Measurements from ENCODE around the gene CHST9. TPM values are rescaled to one million over a fixed set of nuclear protein-coding genes. Genes with fewer than 3 reads are reported as not detected.

The CHST9 gene
- total RNA-seq, 2 donors from 2014 or later: 10.3 to 19.3 TPM

- Histone ChIP-seq H3K4me1 (replicated peaks) (no peaks in the 10 kb centered on the region), H3K4me3 (no peak overlapping the region), H3K36me3 (no peaks in the 10 kb centered on the region), H3K9me3 (no peaks in the 10 kb centered on the region), H3K27me3 (replicated peaks; ENCODE audit: insufficient read depth) (no peaks in the 10 kb centered on the region), H3K27ac (no peak overlapping the region)
- intact Hi-C loops (cut with DNase I): no loop called here
- no peak for DNase-seq (ENCODE audit: low spot score)
- 87% methylated on average over 7 of the region's 7 CpGs for WGBS
- TF ChIP-seq CTCF (IDR thresholded peaks at IDR 0.05): no peak
- no peak for TF ChIP-seq POLR2AphosphoS5 (IDR thresholded peaks at IDR 0.05)
- TF ChIP-seq POLR2A (IDR thresholded peaks at IDR 0.05): no peak
Measured at GRCh38 chr18:26864658-26865057, 320.4 kb downstream of the CHST9 start.

- no peaks in the 10 kb centered on the region for H3K9me3 ChIP-seq
- DNase-seq (ENCODE audit: low spot score): no peak
- no peak overlapping the region for H3K4me3 ChIP-seq
- 59% methylated on average over 9 of the region's 9 CpGs for WGBS
- intact Hi-C loops (cut with DNase I): no loop called here
- no peak overlapping the region for H3K27ac ChIP-seq
- H3K27me3 ChIP-seq (replicated peaks; ENCODE audit: insufficient read depth): no peaks in the 10 kb centered on the region
- no peak for TF ChIP-seq CTCF (IDR thresholded peaks at IDR 0.05)
- TF ChIP-seq POLR2A (IDR thresholded peaks at IDR 0.05): no peak
- TF ChIP-seq POLR2AphosphoS5 (IDR thresholded peaks at IDR 0.05): no peak
- H3K36me3 ChIP-seq: no peaks in the 10 kb centered on the region
- no peaks in the 10 kb centered on the region for H3K4me1 ChIP-seq (replicated peaks)
Measured at GRCh38 chr18:26863921-26864497, 321.1 kb downstream of the CHST9 start.

GRCh38 chr18:26863122-26863879, 321.8 kb downstream of the CHST9 start:
- H3K36me3 ChIP-seq: no peaks in the 10 kb centered on the region
- 8% methylated on average over 23 of the region's 40 CpGs for WGBS
- H3K27ac ChIP-seq: peak overlapping the region in 1 of 2 donors; percentile 49
- H3K4me1 ChIP-seq (replicated peaks): no peaks in the 10 kb centered on the region
- H3K27me3 ChIP-seq (replicated peaks; ENCODE audit: insufficient read depth): no peaks in the 10 kb centered on the region
- intact Hi-C loops (cut with DNase I): no loop called here
- H3K4me3 ChIP-seq: peak overlapping the region; percentile 28 to 29
- peak; percentile 81 for DNase-seq (ENCODE audit: low spot score)
- no peaks in the 10 kb centered on the region for H3K9me3 ChIP-seq
- TF ChIP-seq POLR2AphosphoS5 (IDR thresholded peaks at IDR 0.05) (peak; percentile 27), CTCF (IDR thresholded peaks at IDR 0.05) (no peak)

GRCh38 chr18:26862084-26862483, 323.0 kb downstream of the CHST9 start:
- Histone ChIP-seq H3K36me3 (no peaks in the 10 kb centered on the region), H3K4me1 (replicated peaks) (no peaks in the 10 kb centered on the region), H3K27ac (no peak overlapping the region), H3K27me3 (replicated peaks; ENCODE audit: insufficient read depth) (no peaks in the 10 kb centered on the region), H3K4me3 (no peak overlapping the region), H3K9me3 (no peaks in the 10 kb centered on the region)
- TF ChIP-seq POLR2A (IDR thresholded peaks at IDR 0.05) (no peak), CTCF (IDR thresholded peaks at IDR 0.05) (no peak), POLR2AphosphoS5 (IDR thresholded peaks at IDR 0.05) (no peak)
- intact Hi-C loops (cut with DNase I): no loop called here
- WGBS: 92% methylated on average over 5 of the region's 5 CpGs
- no peak for DNase-seq (ENCODE audit: low spot score)

Measured in prostate gland (tissue), 2 donors.